OCI-LY1 (cell line): ENCODE results near the gene WDR35.
A peak's percentile ranks its signal among the peaks of the same experiment; 100 is the strongest.

Experiments used
- H2AFZ ChIP-seq: fragments of 200-600 bp; sonication (generic), shearing (Covaris generic); 2 replicates; pipeline ENCODE4 v1.6.0; 2014; ENCODE audit warnings: antibody characterized with exemption, mild to moderate bottlenecking, low read length
- H3F3A ChIP-seq: fragments of 200-600 bp; sonication (generic), shearing (Covaris generic); 2 replicates; pipeline ENCODE4 v1.6.0; 2014; ENCODE audit warnings: mild to moderate bottlenecking, antibody characterized with exemption, low read length, moderate library complexity; ENCODE audit not compliant: insufficient read depth
- H3K27ac ChIP-seq: fragments of 200-600 bp; sonication (generic); 2 replicates; pipeline ENCODE4 v1.5.1; 2014; ENCODE audit warnings: low read length, mixed run types, mild to moderate bottlenecking, low read depth; ENCODE audit not compliant: poor library complexity, severe bottlenecking
- H3K27me3 ChIP-seq: fragments of 200-600 bp; sonication (generic); 2 replicates; pipeline ENCODE4 v1.6.0; 2014; ENCODE audit warnings: antibody characterized with exemption, mild to moderate bottlenecking, low read length, moderate library complexity; ENCODE audit not compliant: insufficient read depth
- H3K36me3 ChIP-seq: fragments of 200-600 bp; sonication (generic); 2 replicates; pipeline ENCODE4 v1.6.1; 2014; ENCODE audit warnings: mild to moderate bottlenecking, antibody characterized with exemption, low read length, moderate library complexity, mixed read lengths; ENCODE audit not compliant: insufficient read depth
- H3K4me1 ChIP-seq: fragments of 200-600 bp; sonication (generic); 2 replicates; pipeline ENCODE4 v1.5.1; 2014; ENCODE audit warnings: mild to moderate bottlenecking, low read length, moderate library complexity; ENCODE audit not compliant: insufficient read depth, severe bottlenecking
- H3K4me2 ChIP-seq: fragments of 200-600 bp; sonication (generic), shearing (Covaris generic); 2 replicates; pipeline ENCODE4 v1.6.1; 2014; ENCODE audit warnings: low read length
- H3K4me3 ChIP-seq: fragments of 200-600 bp; sonication (generic); 2 replicates; pipeline ENCODE4 v1.5.1; 2014; ENCODE audit warnings: low read length, low read depth, mild to moderate bottlenecking, mixed read lengths; ENCODE audit not compliant: poor library complexity, severe bottlenecking
- H3K79me2 ChIP-seq: fragments of 200-600 bp; shearing (Covaris generic); 2 replicates; pipeline ENCODE4 v1.6.1; 2016; ENCODE audit warnings: mixed run types, low read length, mixed read lengths; ENCODE audit not compliant: insufficient read depth
- H3K9ac ChIP-seq: fragments of 200-600 bp; sonication (generic), shearing (Covaris generic); 2 replicates; pipeline ENCODE4 v1.6.1; 2014; ENCODE audit warnings: mild to moderate bottlenecking, low read length, mixed read lengths
- H3K9me2 ChIP-seq: fragments of 200-600 bp; sonication (generic), shearing (Covaris generic); 2 replicates; pipeline ENCODE4 v1.6.1; 2014; ENCODE audit warnings: low read depth, mild to moderate bottlenecking, low read length, mixed read lengths
- H3K9me3 ChIP-seq: fragments of 200-600 bp; shearing (Covaris generic); 2 replicates; pipeline ENCODE4 v1.6.1; 2014; ENCODE audit warnings: low read length, mixed read lengths
- H4K20me1 ChIP-seq: fragments of 200-600 bp; sonication (generic), shearing (Covaris generic); 2 replicates; pipeline ENCODE4 v1.6.0; 2016; ENCODE audit warnings: mild to moderate bottlenecking, low read length; ENCODE audit not compliant: insufficient read depth
- EZH2 ChIP-seq: fragments of 200-600 bp; sonication (generic), shearing (Covaris generic); IDR thresholded peaks from 2 replicates; pipeline ENCODE4 v1.8.0; 2017; ENCODE audit warnings: borderline replicate concordance, mixed run types, mild to moderate bottlenecking, antibody characterized with exemption, low read length, moderate library complexity, mixed read lengths
- TF ChIP-seq, protein P1 (sequence below): fragments of 200-600 bp; sonication (generic), shearing (Covaris generic); IDR thresholded peaks from 2 replicates; pipeline ENCODE4 v1.5.1; 2017; ENCODE audit warnings: mild to moderate bottlenecking, antibody characterized with exemption, low read length, moderate library complexity, mixed read lengths

The WDR35 gene

DNA sequence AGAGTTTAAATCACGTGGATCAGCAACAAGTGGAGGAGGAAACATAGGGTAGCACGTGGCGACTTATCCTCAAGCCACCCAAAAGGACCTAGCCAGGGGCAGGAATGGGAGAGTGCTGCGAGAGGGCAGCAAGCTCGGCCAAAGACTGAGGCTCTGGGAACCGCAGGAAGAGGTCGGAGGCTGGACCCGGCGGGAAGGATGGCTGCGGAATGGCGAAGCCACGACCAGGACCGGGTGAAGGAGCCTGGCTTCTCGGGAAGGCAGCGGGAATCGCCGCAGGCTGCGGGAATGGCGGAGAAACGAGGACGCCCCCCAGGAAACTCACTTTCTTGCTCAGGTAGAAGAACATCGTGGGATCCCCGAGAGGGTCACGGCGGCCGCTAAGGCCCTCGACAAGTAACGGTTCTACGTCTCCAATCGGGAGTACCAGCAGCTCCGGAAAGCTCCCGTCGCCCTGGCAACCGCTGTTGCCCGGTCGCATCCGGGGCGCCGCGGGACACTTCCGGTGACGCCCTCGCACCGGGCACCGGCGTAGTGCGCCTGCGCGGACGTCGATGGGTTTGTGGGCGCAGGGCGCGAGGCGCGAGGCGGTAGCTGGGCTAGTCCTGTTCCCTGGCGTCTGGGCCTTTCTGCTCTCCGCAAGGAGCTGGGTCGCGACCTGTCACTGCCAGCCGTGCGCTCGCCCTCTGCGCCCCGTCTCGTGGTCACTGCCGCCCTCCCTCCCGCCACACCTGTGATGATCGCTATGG lies at the start of gene WDR35:
Gene WDR35 (minus strand): TSS at position 439 of the 749 bp plus-strand sequence. CDS start 90 bp downstream, at position 349.
- peak within 1 kb of the TSS; percentile 78 for H2AFZ ChIP-seq
- H3K4me2 ChIP-seq: peak within 1 kb of the TSS; percentile 83
- H3K79me2 ChIP-seq: no peaks in the 10 kb centered on the region
- H3K27me3 ChIP-seq: no peaks in the 10 kb centered on the region
- H4K20me1 ChIP-seq: no peaks in the 10 kb centered on the region
- no peak for TF ChIP-seq EZH2
- TF ChIP-seq, protein P1, sequence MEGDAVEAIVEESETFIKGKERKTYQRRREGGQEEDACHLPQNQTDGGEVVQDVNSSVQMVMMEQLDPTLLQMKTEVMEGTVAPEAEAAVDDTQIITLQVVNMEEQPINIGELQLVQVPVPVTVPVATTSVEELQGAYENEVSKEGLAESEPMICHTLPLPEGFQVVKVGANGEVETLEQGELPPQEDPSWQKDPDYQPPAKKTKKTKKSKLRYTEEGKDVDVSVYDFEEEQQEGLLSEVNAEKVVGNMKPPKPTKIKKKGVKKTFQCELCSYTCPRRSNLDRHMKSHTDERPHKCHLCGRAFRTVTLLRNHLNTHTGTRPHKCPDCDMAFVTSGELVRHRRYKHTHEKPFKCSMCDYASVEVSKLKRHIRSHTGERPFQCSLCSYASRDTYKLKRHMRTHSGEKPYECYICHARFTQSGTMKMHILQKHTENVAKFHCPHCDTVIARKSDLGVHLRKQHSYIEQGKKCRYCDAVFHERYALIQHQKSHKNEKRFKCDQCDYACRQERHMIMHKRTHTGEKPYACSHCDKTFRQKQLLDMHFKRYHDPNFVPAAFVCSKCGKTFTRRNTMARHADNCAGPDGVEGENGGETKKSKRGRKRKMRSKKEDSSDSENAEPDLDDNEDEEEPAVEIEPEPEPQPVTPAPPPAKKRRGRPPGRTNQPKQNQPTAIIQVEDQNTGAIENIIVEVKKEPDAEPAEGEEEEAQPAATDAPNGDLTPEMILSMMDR: no peak
- peak within 1 kb of the TSS; percentile 65 for H3K4me3 ChIP-seq
- H3K27ac ChIP-seq: no peak within 1 kb of the TSS
- H3K9me3 ChIP-seq: no peaks in the 10 kb centered on the region
- peaks cover 25% of the 10 kb centered on the region for H3K4me1 ChIP-seq
- H3K36me3 ChIP-seq: no peaks in the 10 kb centered on the region
- H3K9me2 ChIP-seq: no peaks in the 10 kb centered on the region
- no peaks in the 10 kb centered on the region for H3F3A ChIP-seq
- H3K9ac ChIP-seq: peak within 1 kb of the TSS; percentile 52

DNA sequence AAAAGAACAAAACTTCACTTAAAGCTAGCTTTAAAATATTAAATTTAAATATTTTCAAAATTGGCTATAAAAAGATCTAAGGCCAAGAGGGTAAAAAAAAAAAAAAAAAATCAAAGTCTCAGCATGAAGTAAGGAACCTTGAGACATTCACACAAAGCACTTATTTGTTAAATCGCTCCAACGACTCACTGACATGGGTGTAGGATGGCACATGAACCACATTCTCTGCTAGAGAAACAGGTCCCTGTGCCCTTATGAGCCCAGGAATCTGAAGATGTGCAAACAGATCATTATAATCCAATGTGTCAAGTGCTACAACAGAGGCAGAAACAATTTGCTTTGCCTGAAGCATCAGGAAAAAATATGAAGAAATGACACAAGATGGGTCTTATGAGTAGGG lies 47.8 kb upstream of the WDR35 start:
- peaks cover 78% of the 10 kb centered on the region for H3K36me3 ChIP-seq
- H3K4me3 ChIP-seq: no peak overlapping the region
- H3F3A ChIP-seq: no peaks in the 10 kb centered on the region
- H3K9me2 ChIP-seq: no peaks in the 10 kb centered on the region
- H3K4me2 ChIP-seq: no peak overlapping the region
- H3K9me3 ChIP-seq: no peaks in the 10 kb centered on the region
- no peaks in the 10 kb centered on the region for H4K20me1 ChIP-seq
- TF ChIP-seq EZH2: no peak
- TF ChIP-seq, protein P1: no peak
- H2AFZ ChIP-seq: no peak overlapping the region
- no peak overlapping the region for H3K27ac ChIP-seq
- no peaks in the 10 kb centered on the region for H3K27me3 ChIP-seq
- H3K79me2 ChIP-seq: no peaks in the 10 kb centered on the region; the same call in 1 of the 2 replicates
- no peak overlapping the region for H3K9ac ChIP-seq
- no peaks in the 10 kb centered on the region for H3K4me1 ChIP-seq

DNA sequence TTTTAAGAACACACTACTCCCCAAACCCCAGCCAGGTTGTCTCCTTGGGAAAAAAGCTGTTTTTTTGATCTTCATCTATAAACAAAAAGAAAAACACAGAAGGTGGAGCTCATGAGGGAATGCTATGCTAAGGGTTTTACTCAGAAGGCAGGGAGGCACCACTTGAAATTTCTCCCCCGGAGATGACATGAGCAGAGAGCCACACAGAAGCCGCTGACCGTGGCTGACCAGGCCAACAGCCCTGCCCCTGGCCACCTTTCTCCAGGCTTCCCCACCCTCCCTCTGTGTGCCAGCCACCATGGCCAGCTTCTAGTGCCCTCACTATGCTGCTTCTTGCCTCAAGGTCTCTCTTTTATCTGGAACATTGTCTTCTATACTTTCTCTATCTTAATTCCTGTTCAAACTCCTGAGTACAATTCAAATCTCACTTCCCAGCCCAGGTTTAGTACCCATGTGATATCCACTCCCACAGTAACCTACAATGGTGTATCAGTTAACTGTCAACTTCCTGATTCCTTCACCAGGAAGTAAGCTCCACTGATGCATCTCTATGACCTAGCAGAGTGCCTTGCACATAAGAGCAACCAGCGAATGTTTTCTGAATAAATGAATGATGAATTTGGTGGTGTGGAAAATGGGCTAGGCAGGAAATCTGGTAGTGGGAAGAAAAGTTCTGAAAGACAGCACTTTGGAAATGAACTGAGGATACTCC lies 46.2 kb upstream of the WDR35 start:
- no peaks in the 10 kb centered on the region for H3K9me2 ChIP-seq
- H3K36me3 ChIP-seq: peaks cover 93% of the 10 kb centered on the region
- H3K9ac ChIP-seq: no peak overlapping the region
- H3K27me3 ChIP-seq: no peaks in the 10 kb centered on the region
- no peaks in the 10 kb centered on the region for H3K9me3 ChIP-seq
- no peaks in the 10 kb centered on the region for H3K4me1 ChIP-seq
- no peaks in the 10 kb centered on the region for H3K79me2 ChIP-seq
- H3F3A ChIP-seq: no peaks in the 10 kb centered on the region
- no peak for TF ChIP-seq EZH2
- TF ChIP-seq, protein P1: no peak
- H2AFZ ChIP-seq: no peak overlapping the region
- no peak overlapping the region for H3K27ac ChIP-seq
- no peaks in the 10 kb centered on the region for H4K20me1 ChIP-seq
- no peak overlapping the region for H3K4me2 ChIP-seq
- no peak overlapping the region for H3K4me3 ChIP-seq
